Activated T-helper 1 cell treated with Interleukin-2 at 50 U/mL for 16 hours (primary cell): ENCODE measurements around the gene LBR.
"Not testable (repeated sequence)": the region's sequence is repeated elsewhere in the genome, so short reads cannot be mapped to it uniquely, and the experiment has no call there.

ENCODE experiments used
- DNase-seq: peaks from one replicate; pipeline ENCODE4 v3.0.0-alpha.2; 2020; ENCODE audit warnings: low read depth

Gene LBR

DNA sequence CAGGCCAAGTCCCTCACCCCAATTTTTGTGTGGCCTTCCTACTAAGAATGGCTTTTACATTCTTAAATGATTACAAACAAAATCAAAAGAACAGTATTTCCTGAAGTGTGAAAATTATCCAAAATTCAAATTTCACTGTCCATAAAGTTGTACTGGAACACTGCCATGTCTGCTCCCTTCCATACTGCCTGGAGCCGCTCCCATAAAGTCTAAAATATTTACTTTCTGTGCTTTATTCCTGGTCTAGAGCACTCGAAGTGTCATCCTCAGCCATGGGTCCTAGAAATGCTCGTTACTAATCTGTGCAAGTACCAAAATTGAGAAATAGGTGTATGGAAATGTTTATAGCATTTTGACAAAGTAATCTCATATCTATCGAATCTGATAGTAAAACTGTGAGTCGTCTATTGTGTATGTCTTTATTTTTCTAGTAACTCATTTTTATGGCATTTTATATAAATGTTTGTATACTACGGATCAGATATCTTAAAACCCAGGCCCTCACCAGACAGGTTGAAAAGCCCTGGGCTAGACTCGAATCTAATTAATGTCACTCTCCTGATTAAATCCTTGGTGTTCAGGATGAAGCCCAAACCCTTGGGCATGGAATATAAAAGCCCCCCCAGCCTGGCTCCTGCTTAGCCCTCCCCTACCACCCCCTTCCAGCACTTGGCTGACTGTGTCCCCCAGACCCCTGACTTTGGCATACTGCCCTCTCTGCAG is 4.9 kb downstream of the LBR start:
- DNase-seq = no peak

DNA sequence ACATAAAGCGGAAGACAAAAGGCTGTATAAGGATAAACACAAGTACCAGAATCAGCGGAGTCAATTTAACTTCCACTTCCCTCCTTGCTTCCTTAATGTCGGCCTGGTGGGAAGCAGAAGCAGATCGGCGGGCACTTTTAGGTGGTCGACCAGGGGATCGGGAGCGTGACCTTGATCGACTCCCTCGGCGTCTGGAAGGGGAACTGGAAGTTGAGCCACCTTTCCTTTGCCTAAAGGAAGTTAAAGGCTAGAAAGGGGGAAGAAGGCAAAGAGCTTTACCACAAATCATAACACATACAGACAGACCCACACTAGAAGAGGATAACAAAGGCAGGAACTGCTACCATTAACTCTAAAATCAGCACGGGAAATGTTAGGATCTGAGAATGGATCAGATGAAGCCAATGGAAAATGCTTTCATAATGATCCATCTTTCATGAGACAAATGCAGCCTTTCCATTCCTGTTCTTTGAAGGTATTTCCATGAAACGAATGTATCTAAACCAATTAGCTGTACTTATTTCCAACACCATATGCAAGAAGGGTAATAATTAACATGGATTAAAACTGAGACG is 5.7 kb downstream of the LBR start:
- no peak for DNase-seq

DNA sequence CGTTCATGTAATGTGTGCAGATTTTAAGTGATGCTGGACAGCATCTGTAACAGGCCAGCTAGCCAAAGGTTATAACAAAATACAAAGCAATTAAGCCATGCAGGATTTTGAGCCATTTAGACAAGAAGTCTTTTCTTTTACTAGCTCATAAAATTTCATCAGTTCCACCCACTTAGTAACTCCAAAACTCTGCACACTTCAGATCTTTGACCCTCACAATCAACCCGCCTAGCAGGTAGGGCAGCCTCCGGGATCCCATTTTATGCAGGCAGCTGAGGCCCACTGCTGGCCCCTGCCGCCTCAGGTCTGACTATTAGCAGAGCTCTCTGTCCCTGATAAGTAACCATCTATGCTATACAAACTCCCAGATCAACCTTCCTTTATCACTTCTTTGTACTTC is 9.2 kb downstream of the LBR start:
- DNase-seq = no peak

DNA sequence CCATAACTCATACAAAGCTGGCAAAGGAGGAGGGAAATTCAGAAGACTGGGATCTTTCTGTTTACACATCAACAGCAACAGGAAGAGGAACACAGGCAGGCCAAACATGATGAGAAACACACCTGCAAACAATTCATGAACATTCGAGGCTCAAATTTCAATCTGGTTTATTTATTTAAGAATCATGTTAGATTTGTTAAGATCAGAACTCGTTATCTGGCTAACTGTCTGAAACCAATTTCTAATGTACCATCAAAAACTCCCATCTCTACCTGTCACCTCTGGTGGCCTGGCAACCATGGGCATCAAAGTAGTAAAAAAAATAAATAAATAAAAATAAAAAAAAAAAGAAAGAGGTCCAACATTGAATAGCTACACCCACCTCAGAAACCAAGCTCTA is 9.8 kb downstream of the LBR start:
- no peak for DNase-seq

DNA sequence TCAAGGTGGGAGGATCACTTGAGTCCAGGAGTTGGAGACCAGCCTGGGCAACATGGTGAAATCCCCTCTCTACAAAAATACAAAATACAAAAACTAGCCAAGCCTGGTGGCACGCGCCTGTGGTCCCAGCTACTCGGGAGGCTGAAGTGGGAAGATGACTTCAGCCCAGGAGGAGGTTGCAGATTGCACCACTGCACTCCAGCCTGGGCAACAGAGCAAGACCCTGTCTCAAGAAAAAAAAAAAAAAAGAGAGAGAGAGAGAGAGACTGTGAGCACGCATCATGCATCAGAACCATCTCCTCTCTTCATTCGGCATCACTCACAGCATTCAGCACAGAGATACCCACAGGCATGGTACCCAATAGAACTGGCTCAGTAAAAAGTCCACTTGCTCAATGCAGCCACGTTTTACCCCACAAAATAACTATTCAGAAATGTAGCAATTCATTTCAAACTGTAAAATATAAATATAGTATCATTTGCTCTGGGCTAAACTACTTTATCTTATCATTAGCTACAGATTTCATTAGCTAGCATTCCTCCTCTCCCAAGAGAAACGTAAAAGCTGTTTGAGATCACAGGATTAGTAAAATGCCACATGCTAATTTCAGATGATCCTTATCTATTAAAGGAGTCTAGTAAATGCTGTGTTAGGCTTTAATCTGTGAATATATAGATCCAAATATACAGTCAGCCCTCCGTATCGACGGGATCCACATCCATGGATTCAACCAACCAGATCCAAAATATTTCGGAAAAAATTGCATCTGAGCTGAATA is 11.7 kb downstream of the LBR start:
- DNase-seq = no peak

DNA sequence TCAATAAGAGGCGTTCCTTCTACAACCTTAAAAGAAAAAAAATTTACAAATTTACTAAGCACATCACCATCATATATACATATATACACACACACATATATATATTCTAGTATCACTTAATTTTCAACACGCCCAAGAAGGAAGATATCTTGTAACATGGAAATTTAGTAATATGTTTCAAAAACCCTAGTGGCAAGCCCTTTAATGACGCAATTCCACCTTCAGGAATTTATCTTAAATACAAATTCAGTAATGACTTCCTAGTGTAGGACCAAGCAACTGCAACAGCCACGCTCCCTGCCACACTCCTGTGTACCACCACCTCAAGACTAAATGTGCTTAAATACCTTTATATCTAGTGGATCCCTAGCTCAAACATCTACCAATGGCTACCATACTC is 12.5 kb downstream of the LBR start:
- no peak for DNase-seq

DNA sequence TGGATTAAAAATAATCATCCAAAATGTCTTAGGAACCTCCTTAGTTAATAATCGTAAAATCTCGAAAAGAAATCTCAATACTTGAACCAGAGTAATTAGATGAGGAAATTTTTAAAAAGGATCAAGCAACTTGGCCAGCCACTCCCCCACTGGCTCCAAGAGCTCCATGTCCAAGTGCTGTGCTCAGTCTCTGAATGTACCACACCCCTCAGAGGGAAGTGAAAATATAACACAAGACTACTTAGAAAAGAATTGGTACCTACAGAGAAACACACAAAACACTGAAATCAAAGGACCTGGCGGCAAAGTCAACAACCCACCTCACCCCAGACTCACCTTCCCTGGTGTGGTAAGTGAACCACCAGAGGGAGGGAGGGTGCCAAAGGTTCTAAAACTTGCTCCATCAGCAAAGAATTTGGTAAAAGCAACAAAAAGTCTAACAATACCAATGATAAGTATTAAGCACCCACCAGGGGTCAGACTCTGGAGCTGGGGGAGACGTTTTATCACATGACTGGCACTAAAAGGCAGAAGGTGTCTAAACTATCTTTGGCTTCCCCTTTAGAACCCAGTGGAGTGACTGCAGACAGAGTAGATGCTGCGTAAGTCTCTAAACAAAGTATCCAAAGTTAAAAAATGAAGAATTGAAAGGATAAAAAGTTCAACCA is 14.0 kb downstream of the LBR start:
- DNase-seq = no peak

DNA sequence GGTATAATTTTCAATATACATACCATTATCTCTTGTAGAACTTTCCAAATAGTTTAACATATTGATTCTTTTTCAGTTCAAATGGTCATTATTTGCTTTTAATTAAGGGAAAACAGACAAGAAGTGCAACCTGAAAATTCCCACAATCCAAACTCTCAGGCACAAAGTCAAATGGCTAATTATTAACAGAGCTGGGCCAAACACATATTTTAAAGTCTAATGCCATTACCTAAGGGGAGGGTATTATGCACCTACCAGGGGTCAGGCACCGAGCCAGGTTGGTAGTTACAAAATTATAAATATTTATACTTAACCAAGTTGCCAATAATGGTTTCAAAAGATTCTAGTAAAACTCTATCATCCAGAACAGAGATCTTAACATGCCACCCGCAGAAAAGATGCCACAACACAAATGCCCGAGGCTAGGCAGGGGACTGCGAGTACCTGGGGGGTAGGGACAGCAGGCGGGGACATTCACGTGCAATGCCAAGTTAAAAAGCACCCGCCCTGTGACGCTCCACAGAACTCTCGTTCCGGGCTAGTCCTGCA is 15.0 kb downstream of the LBR start:
- no peak for DNase-seq

DNA sequence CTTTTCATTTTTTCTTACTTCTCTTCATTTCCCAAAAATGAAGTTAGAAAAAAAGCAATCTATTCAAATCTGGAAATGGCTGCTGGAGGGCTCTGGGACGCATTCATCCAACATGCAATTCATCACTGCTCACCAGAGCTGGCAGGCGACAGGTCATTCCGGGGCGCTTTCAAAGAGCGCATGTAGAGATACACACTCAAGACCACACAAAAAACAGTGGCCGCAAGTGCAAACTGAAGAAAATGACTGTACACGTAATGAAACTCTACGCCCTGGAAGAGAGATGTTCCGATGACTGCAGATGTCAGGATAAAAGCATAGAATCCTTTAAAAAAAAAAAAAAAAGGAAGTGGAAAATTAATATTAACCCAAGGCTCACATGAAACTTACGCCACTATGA is 15.5 kb downstream of the LBR start:
- no peak for DNase-seq

DNA sequence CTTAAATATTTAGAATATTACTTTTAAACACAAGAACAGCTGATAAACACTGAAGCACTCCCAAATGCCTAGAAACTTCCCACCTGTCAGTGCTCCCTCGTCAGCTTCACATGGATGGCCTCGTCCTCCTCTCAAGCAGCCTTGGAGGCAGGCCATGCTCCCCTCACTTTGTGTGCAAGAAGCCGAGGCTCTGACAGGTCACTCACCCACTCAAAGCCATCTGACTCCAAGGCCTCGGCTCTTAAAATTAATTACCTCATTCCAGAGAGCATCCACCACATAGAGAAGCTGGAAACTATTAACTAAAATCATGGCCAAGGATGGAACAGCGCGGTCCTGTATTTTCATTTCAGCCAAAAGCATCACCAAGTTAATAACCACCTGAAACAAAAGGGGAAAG is 17.8 kb downstream of the LBR start:
- no peak for DNase-seq

GRCh38 chr1:225409051-225409450 is 18.8 kb downstream of the LBR start:
- DNase-seq = no peak

DNA sequence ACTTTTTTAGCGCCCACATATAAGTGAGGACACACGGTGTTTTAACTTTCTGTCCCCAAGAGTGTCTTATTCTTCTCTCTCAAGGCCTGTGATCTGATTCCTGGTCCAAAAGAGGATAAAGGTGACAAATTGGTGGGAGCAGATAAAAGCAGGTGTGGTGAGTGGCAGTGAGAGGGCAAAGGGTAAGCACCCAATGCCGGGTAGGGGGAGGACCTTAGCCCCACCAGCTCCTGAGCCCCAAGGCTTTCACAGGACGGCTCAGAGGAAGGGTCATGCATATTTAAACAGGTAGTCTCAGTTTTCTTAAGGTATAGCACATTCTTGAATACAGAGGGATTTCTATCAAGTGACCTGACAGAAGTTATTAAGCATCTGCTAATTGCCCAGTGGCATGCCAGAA is 19.6 kb downstream of the LBR start:
- no peak for DNase-seq

- no peak for DNase-seq
These were observed 20.1 kb downstream of the LBR start for GRCh38 chr1:225407755-225408154.

DNA sequence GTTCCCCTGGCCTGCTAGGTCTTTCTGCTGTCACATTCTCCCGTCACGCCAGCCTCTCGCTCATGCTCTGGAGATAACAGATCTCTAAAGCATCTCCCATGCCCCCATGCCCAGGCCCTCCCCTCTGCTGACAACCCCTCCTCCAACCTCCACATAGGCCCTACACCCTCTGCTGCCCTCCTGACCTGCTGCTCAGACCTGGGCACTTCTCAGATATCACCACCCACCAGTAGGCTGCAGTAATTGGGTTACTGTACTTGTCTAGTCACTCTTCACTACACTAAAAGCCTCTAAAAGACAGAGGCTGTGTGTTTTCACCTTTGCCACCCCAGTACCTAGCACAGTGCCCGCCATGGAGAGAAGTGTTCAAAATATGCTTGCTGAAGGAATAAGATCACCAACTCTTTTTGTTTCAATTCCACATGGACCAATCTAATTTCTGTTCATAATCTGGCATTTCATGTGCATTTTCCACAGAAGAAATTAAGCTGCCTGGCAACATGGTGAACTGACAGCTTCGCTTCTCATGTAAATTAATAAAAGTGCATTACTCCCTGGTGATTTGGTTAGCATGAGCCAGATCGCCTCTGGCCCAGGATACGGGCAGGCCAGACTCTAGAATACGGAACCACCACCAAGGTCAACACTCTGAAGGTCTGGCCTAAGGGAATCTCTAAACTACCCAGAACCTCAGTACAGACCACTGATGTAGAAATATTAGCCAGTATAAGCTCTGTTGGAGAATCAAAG is 20.7 kb downstream of the LBR start:
- DNase-seq = no peak

- no peak for DNase-seq
These were observed 26.9 kb downstream of the LBR start for GRCh38 chr1:225400968-225401367.

GRCh38 chr1:225396357-225396756 is 31.5 kb downstream of the LBR start:
- DNase-seq = no peak

DNA sequence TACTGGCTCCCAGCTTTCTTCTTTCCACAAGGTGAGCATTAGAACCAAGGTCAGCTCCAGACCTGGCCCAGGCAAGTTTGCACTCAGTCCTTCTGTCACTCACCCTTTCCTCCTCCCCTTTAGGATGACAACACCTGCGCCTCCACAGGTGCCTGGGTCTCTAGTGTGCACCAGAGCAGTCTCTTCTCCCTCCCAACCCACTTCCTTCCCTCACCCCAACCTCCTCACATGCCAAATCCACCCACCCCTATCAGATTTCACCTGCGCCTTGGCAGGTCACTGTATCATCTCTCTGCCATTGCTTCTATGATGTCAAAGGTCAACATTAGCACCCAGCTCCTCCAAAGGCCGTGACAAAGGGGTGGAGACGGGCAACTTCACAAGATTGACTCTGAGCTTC is 38.0 kb downstream of the LBR start:
- DNase-seq = no peak

DNA sequence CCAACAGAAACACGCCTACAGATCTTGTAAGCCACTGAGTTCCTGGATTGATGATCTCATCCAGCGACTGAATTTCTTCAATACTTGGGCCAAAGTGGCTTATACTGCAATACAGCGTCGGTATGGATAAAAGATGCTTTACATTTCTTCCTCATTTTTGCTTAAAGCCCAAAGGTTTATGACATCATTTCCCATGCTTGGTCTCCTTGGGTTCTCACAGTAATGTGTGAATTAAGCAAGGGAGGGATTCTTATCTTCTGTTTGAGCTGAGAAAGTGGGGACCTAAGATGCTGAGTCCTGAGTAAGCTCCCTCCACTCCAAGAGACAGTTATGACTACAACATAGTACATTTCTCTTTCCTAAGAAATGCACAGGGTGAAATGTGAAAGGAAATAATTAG is 39.5 kb downstream of the LBR start:
- DNase-seq = no peak

DNA sequence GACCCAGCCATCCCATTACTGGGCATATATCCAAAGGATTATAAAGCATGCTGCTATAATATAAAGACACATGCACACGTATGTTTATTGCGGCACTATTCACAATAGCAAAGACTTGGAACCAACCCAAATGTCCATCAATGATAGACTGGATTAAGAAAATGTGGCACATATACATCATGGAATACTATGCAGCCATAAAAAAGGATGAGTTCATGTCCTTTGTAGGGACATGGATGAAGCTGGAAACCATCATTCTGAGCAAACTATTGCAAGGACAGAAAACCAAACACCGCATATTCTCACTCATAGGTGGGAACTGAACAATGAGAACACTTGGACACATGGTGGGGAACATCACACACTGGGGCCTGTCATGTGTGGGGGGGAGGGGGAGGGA is 41.0 kb downstream of the LBR start:
- DNase-seq = not testable (repeated sequence)

GRCh38 chr1:225380691-225381090 is 47.1 kb downstream of the LBR start:
- DNase-seq = no peak

DNA sequence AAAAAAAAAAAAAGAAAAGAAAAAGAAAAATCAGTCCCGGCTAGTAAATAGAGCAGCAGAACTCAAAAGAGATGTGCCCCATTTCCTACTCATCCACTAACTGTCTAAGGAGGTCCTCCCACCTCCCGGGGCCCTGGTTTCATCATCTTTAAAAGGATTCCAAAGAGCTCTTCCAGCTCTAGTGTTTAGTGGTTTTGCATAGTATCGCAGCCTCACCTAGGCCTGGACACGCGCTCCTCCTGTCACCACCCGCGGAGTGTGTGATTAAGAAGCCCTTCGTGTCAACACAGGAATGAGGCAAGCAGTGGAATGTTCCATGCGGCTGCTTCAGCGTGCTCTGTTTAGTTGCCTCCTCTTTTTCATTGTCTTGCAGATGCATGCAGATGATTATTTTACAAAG is 49.0 kb downstream of the LBR start:
- DNase-seq = no peak

DNA sequence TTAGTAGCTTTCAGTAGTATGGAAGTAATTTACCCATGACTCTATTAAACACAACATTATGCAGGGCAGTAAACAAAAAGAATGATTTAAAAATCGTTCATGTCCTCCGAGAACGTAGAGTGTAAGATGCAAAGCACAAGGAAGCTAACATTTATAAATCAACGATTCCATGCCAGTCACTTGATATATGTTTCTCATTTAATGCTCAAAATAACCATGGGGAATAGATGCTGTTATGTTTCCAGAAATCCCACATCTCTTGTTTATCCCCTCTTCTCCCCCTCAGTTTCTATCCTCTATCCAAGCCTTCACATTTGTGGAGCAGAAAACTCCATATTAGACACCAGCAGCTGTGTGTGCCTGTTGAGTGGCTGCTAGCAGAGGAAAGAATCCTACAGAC is 52.8 kb downstream of the LBR start:
- DNase-seq = no peak
